ENCODE results near the gene TOB1. TPM values are rescaled to one million over a fixed set of nuclear protein-coding genes. Genes with fewer than 3 reads are reported as not detected.

Gene TOB1
- total RNA-seq, 3 donors from 2014 or later (not counting 1 experiment from before 2014, with no cell fraction given), result 51.1 to 123 (median 110) TPM

- Histone ChIP-seq H3K4me3 (ENCODE audit: low read length) (no peak overlapping the region), H3K4me1 (ENCODE audit: control insufficient read depth, insufficient read depth, low read length) (peaks cover 19% of the 10 kb centered on the region), H3K9me3 (ENCODE audit: control insufficient read depth, insufficient read depth, low read length) (no peaks in the 10 kb centered on the region), H3K27me3 (ENCODE audit: control insufficient read depth, insufficient read depth, low read length) (no peaks in the 10 kb centered on the region), H3K36me3 (ENCODE audit: control insufficient read depth, insufficient read depth, low read length) (no peaks in the 10 kb centered on the region), H3K27ac (ENCODE audit: low read length) (no peak overlapping the region)
- Mint-ChIP-seq H3K4me3 (no peak overlapping the region), H3K27ac (no peak overlapping the region), H3K27me3 (ENCODE audit: low read depth in 2 of 2) (peaks cover 7 to 22% of the 10 kb centered on the region in 2 donors), H3K36me3 (no peaks in the 10 kb centered on the region), H3K4me1 (peaks cover 0 to 14% of the 10 kb centered on the region in 2 donors), H3K9me3 (no peaks in the 10 kb centered on the region)
- no peak for TF ChIP-seq CTCF (IDR thresholded peaks at IDR 0.05)
- intact Hi-C loops (cut with micrococcal nuclease), result no loop called here
- WGBS (ENCODE audit: insufficient coverage), result 89% methylated on average over 9 of the region's 9 CpGs
- no peak for ATAC-seq
- no peak for DNase-seq
Measured at GRCh38 chr17:50902372-50903353, 36.5 kb upstream of the TOB1 start.

GRCh38 chr17:50900383-50900892 is 34.3 kb upstream of the TOB1 start:
- DNase-seq (no peak), ATAC-seq (no peak)
- Mint-ChIP-seq H3K4me3 (no peak overlapping the region), H3K4me1 (peaks cover 0 to 12% of the 10 kb centered on the region in 2 donors), H3K36me3 (no peaks in the 10 kb centered on the region), H3K9me3 (no peaks in the 10 kb centered on the region), H3K27me3 (ENCODE audit: low read depth in 2 of 2) (peaks cover 12 to 26% of the 10 kb centered on the region in 2 donors), H3K27ac (no peak overlapping the region)
- Histone ChIP-seq H3K4me1 (ENCODE audit: control insufficient read depth, insufficient read depth, low read length) (peaks cover 11% of the 10 kb centered on the region), H3K27ac (ENCODE audit: low read length) (no peak overlapping the region), H3K9me3 (ENCODE audit: control insufficient read depth, insufficient read depth, low read length) (no peaks in the 10 kb centered on the region), H3K27me3 (ENCODE audit: control insufficient read depth, insufficient read depth, low read length) (no peaks in the 10 kb centered on the region), H3K36me3 (ENCODE audit: control insufficient read depth, insufficient read depth, low read length) (no peaks in the 10 kb centered on the region), H3K4me3 (ENCODE audit: low read length) (no peak overlapping the region)
- 91% methylated on average over 7 of the region's 7 CpGs for WGBS (ENCODE audit: insufficient coverage)
- intact Hi-C loops (cut with micrococcal nuclease), result no loop called here
- no peak for TF ChIP-seq CTCF (IDR thresholded peaks at IDR 0.05)

GRCh38 chr17:50899559-50900319 is 33.6 kb upstream of the TOB1 start:
- no peak overlapping the region for H3K4me3 Mint-ChIP-seq
- peaks cover 0 to 12% of the 10 kb centered on the region in 2 donors for H3K4me1 Mint-ChIP-seq
- H3K4me3 ChIP-seq (ENCODE audit: low read length), result no peak overlapping the region
- peaks cover 16 to 31% of the 10 kb centered on the region in 2 donors for H3K27me3 Mint-ChIP-seq (ENCODE audit: low read depth in 2 of 2)
- no peaks in the 10 kb centered on the region for H3K36me3 ChIP-seq (ENCODE audit: control insufficient read depth, insufficient read depth, low read length)
- DNase-seq (no peak), ATAC-seq (no peak)
- H3K9me3 ChIP-seq (ENCODE audit: control insufficient read depth, insufficient read depth, low read length), result no peaks in the 10 kb centered on the region
- H3K27me3 ChIP-seq (ENCODE audit: control insufficient read depth, insufficient read depth, low read length), result no peaks in the 10 kb centered on the region
- no peaks in the 10 kb centered on the region for H3K36me3 Mint-ChIP-seq
- TF ChIP-seq CTCF (IDR thresholded peaks at IDR 0.05), result no peak
- H3K9me3 Mint-ChIP-seq, result no peaks in the 10 kb centered on the region
- intact Hi-C loops (cut with micrococcal nuclease), result no loop called here
- no peak overlapping the region for H3K27ac Mint-ChIP-seq
- 95% methylated on average over 16 of the region's 17 CpGs for WGBS (ENCODE audit: insufficient coverage)
- peaks cover 4% of the 10 kb centered on the region for H3K4me1 ChIP-seq (ENCODE audit: control insufficient read depth, insufficient read depth, low read length)
- H3K27ac ChIP-seq (ENCODE audit: low read length), result no peak overlapping the region
